GM10248 (cell line): ENCODE results near the gene KCNH1.

Source experiments
- CTCF ChIA-PET: fragments of 300-600 bp; sonication (Branson Sonifier 250); formaldehyde crosslinking; extraction: SDS; loops from one replicate; lab custom pipeline; 2021; ENCODE audit warnings: antibody characterized with exemption; lab: Yijun Ruan, JAX
- POLR2A ChIA-PET: fragments of 350-650 bp; sonication (Branson Sonifier 250); formaldehyde crosslinking; extraction: SDS; loops from one replicate; lab custom pipeline; 2020; ENCODE audit warnings: antibody characterized with exemption; lab: Yijun Ruan, JAX
- DNase-seq: peaks from one replicate; pipeline ENCODE4 v3.0.0; 2012; ENCODE audit errors: extremely low spot score
- CTCF ChIP-seq: IDR thresholded peaks from 2 replicates; pipeline ENCODE4 v1.5.1; 2012; ENCODE audit warnings: mild to moderate bottlenecking, low read depth; ENCODE audit errors: extremely low read depth, missing control alignments, control extremely low read depth

The KCNH1 gene

GRCh38 chr1:210992837-210993236, 141.1 kb downstream of the KCNH1 start:
- CTCF ChIA-PET = interaction anchor here (0.9 kb wide), 1 partner anchor 14 kb away, joined by 3 read pairs; no protein-coding TSS in a partner anchor

GRCh38 chr1:210989905-210990304, 144.0 kb downstream of the KCNH1 start:
- TF ChIP-seq CTCF = no peak

More at GRCh38 chr1:210992837-210993236, 141.1 kb downstream of the KCNH1 start:
- POLR2A ChIA-PET = no interaction called here
- TF ChIP-seq CTCF = no peak
- no peak for DNase-seq

GRCh38 chr1:210981490-210981889, 152.5 kb downstream of the KCNH1 start:
- ChIA-PET CTCF (interaction anchor here (1.2 kb wide), 1 partner anchor 10 kb away, joined by 4 read pairs; no protein-coding TSS in a partner anchor), POLR2A (no interaction called here)
- DNase-seq = no peak

More at GRCh38 chr1:210989905-210990304, 144.0 kb downstream of the KCNH1 start:
- CTCF ChIA-PET = no interaction called here
- no peak for DNase-seq
- POLR2A ChIA-PET = no interaction called here

GRCh38 chr1:210980082-210980481, 153.9 kb downstream of the KCNH1 start:
- no peak for TF ChIP-seq CTCF
- ChIA-PET POLR2A (no interaction called here), CTCF (interaction anchor here (1.1 kb wide), 1 partner anchor 35 kb away, joined by 3 read pairs; no protein-coding TSS in a partner anchor)
- no peak for DNase-seq

More at GRCh38 chr1:210981490-210981889, 152.5 kb downstream of the KCNH1 start:
- TF ChIP-seq CTCF = no peak

GRCh38 chr1:210978974-210979354, 155.0 kb downstream of the KCNH1 start:
- POLR2A ChIA-PET = no interaction called here
- DNase-seq = no peak
- CTCF ChIA-PET = interaction anchor here (1.2 to 1.4 kb wide), 2 partner anchors 9 to 14 kb away, joined by 3 read pairs; no protein-coding TSS in a partner anchor
- no peak for TF ChIP-seq CTCF

- TF ChIP-seq CTCF = no peak
- POLR2A ChIA-PET = no interaction called here
- CTCF ChIA-PET = interaction anchor here (1.2 to 1.4 kb wide), 2 partner anchors 10 to 15 kb away, joined by 3 read pairs; no protein-coding TSS in a partner anchor
- no peak for DNase-seq
Measured at GRCh38 chr1:210978316-210978973, 155.5 kb downstream of the KCNH1 start.
